Progenitor cell of endocrine pancreas (in vitro differentiated cells): Measurements from ENCODE around the gene MEX3D. TPM values are rescaled to one million over a fixed set of nuclear protein-coding genes. Genes with fewer than 3 reads are reported as not detected.

Experiments used
- DNase-seq: peaks from one replicate; pipeline ENCODE4 v3.0.0; 2021; ENCODE audit warnings: low spot score; ENCODE audit not compliant: unreplicated experiment
- H3K27ac Mint-ChIP-seq: 2 replicates; pipeline ENCODE4 v1.8.0; 2021; ENCODE audit warnings: mild to moderate bottlenecking, moderate library complexity, mixed read lengths
- H3K27me3 Mint-ChIP-seq: 2 replicates; pipeline ENCODE4 v1.8.0; 2021; ENCODE audit warnings: mixed read lengths
- H3K36me3 Mint-ChIP-seq: 2 replicates; pipeline ENCODE4 v1.8.0; 2022; ENCODE audit warnings: mixed read lengths; ENCODE audit not compliant: insufficient read depth
- H3K4me1 Mint-ChIP-seq: 2 replicates; pipeline ENCODE4 v1.8.0; 2021; ENCODE audit warnings: low read depth, mixed read lengths
- H3K4me3 Mint-ChIP-seq: 2 replicates; pipeline ENCODE4 v1.8.0; 2021; ENCODE audit warnings: low read depth, mild to moderate bottlenecking, moderate library complexity, mixed read lengths
- H3K9me3 Mint-ChIP-seq: 2 replicates; pipeline ENCODE4 v1.8.0; 2021; ENCODE audit warnings: low read depth, mixed read lengths
- CTCF ChIP-seq: fragments of 200-600 bp; sonication (generic); IDR thresholded peaks from one replicate; pipeline ENCODE4 v1.5.0; 2021; ENCODE audit warnings: antibody characterized with exemption, mild to moderate bottlenecking; ENCODE audit not compliant: unreplicated experiment
- total RNA-seq: library from RNA; stranded (reverse); gene quantifications from 2 replicates; pipeline ENCODE4 v1.2.1, GENCODE V29; 2021

The MEX3D gene
- total RNA-seq, 1 donor from 2014 or later = 124 TPM

GRCh38 chr19:1529430-1529816, 38.7 kb downstream of the MEX3D start:
- Mint-ChIP-seq H3K27me3 (peaks cover 38% of the 10 kb centered on the region), H3K4me3 (no peak overlapping the region), H3K4me1 (peaks cover 3% of the 10 kb centered on the region), H3K27ac (no peak overlapping the region), H3K36me3 (no peaks in the 10 kb centered on the region), H3K9me3 (no peaks in the 10 kb centered on the region)
- no peak for TF ChIP-seq CTCF
- no peak for DNase-seq

- H3K9me3 Mint-ChIP-seq = no peaks in the 10 kb centered on the region
- H3K4me1 Mint-ChIP-seq = peaks cover 4% of the 10 kb centered on the region
- no peak overlapping the region for H3K4me3 Mint-ChIP-seq
- DNase-seq = no peak
- no peak for TF ChIP-seq CTCF
- H3K27me3 Mint-ChIP-seq = peaks cover 40% of the 10 kb centered on the region
- H3K27ac Mint-ChIP-seq = no peak overlapping the region
- H3K36me3 Mint-ChIP-seq = no peaks in the 10 kb centered on the region
These were observed 39.3 kb downstream of the MEX3D start for GRCh38 chr19:1528596-1529429.

DNA sequence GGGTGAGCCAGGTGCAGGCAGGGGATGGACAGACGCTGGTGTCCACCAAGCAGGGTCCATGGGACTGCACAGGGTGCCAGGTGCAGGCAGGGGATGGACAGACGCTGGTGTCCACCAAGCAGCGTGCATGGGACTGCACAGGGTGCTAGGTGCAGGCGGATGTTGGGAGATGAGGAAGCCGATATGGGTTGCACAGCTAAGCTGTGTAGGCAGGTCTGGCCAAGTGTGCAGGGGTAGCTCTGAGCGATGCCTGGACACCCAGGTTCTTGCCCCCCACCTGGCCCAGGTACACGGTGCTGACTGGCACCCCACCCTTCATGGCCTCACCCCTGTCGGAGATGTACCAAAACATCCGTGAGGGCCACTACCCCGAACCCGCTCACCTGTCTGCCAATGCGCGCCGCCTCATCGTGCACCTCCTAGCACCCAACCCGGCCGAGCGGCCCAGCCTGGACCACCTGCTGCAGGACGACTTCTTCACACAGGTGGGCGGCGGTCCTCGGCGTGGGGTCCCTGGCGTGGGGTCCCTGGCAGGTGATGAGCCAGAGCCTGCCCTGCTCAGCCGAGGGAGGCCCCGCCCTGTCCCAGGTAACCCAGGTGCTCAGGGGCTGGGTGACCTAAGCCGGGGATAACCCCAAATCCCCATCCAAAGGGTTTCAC, 40.3 kb downstream of the MEX3D start:
- H3K4me3 Mint-ChIP-seq = no peak overlapping the region
- TF ChIP-seq CTCF = no peak

GRCh38 chr19:1526979-1527649, 41.0 kb downstream of the MEX3D start:
- Mint-ChIP-seq H3K4me1 (peaks cover 4% of the 10 kb centered on the region), H3K4me3 (no peak overlapping the region), H3K27ac (no peak overlapping the region), H3K9me3 (no peaks in the 10 kb centered on the region), H3K36me3 (no peaks in the 10 kb centered on the region), H3K27me3 (peaks cover 52% of the 10 kb centered on the region)
- DNase-seq = no peak
- TF ChIP-seq CTCF = no peak

More for the DNA sequence above, 40.3 kb downstream of the MEX3D start:
- H3K4me1 Mint-ChIP-seq = peaks cover 4% of the 10 kb centered on the region
- no peak overlapping the region for H3K27ac Mint-ChIP-seq
- no peak for DNase-seq
- H3K27me3 Mint-ChIP-seq = peaks cover 48% of the 10 kb centered on the region
- H3K36me3 Mint-ChIP-seq = no peaks in the 10 kb centered on the region
- no peaks in the 10 kb centered on the region for H3K9me3 Mint-ChIP-seq

GRCh38 chr19:1526066-1526778, 41.9 kb downstream of the MEX3D start:
- Mint-ChIP-seq H3K36me3 (no peaks in the 10 kb centered on the region), H3K4me3 (no peak overlapping the region), H3K27ac (no peak overlapping the region)

More at GRCh38 chr19:1526066-1526778, 41.9 kb downstream of the MEX3D start:
- Mint-ChIP-seq H3K27me3 (peaks cover 57% of the 10 kb centered on the region), H3K4me1 (peaks cover 4% of the 10 kb centered on the region), H3K9me3 (no peaks in the 10 kb centered on the region)
- DNase-seq = no peak
- TF ChIP-seq CTCF = no peak
